ENCODE results near the gene RCAN1.

RCAN1 gene

DNA sequence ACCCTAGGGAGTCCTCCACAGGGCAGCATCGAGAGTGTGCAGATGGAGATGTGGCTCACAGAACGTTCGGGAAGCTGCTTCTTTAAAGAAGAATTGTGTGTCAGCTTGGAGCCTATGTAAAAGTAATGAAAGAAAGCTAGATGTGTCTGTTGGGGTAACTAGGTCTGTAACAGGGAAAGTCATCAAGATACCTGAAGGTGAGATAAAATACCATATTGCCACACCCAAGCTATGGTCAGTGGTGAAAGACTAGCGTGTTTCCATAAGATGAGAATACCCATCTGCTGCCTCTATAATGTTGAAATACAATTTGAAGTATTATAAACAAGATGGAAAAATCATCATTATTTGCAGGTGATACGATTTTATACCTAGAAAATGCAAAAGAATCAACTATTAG is 17.5 kb downstream of the RCAN1 start:
- no peak for DNase-seq

DNA sequence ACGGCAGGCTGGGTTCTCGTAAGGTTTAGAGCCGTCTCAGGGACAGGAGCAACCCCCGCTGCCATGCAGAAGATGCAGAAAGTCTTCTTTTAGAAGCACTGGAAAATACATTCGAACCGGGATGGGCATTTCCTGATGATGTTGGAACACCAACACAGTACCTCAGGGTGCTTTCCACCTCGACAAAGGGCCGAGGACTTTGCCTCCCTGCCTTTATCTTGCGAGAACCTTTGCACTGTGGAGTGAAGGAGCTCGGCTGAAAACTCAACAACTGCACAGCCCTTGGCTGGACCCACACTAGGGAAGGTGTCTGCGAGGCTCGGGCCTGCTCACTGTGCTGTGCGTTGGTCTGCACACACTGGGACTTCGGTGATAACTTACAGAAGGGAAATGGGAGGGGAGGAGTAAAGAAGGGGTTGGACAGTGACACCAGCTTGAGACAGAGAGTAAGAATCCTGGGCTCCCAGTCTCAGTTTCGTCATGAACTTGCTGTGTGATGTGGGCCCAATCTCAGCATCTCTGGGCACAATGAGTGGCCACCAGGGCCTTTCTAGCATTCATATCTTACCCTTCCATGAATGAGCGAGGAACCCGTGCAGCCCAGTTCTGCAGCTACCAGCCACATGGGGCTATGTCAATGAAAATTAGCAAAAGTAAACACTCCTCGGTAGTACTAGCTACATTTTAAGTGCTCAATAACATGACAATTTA is 18.2 kb downstream of the RCAN1 start:
- DNase-seq = no peak

- no peak for DNase-seq
Observed at GRCh38 chr21:34595457-34595856, 19.5 kb downstream of the RCAN1 start.

DNA sequence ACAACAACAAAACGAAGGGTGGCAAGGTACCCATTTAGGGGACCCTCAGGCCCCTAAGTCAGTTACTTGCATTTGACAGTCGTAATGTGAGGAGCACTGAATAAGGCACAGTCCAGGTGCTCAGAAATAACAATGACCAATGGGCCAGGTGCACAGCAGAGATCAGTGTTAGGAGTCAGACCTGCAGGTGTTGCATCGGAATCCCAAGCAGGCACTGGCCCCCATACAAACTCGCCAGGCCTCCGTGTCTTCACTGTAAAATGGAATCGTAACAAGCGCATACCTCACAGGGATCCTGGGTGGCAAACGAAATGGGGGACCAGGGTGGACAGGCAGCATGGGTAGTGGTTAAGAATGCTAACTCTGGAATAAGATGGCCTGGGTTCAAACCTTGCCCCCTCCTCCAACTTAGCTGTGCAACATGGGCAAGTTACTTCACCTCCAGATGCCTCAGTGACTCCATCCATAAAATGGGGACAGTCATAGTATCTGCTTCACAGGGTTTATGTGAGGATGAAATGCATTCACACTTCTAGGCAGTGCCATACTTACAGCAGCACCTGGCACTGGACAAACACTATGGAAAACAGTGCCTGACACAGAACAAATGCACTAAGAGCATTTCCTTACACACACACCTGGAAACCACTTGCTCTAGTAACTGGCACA is 20.2 kb downstream of the RCAN1 start:
- no peak for DNase-seq

DNA sequence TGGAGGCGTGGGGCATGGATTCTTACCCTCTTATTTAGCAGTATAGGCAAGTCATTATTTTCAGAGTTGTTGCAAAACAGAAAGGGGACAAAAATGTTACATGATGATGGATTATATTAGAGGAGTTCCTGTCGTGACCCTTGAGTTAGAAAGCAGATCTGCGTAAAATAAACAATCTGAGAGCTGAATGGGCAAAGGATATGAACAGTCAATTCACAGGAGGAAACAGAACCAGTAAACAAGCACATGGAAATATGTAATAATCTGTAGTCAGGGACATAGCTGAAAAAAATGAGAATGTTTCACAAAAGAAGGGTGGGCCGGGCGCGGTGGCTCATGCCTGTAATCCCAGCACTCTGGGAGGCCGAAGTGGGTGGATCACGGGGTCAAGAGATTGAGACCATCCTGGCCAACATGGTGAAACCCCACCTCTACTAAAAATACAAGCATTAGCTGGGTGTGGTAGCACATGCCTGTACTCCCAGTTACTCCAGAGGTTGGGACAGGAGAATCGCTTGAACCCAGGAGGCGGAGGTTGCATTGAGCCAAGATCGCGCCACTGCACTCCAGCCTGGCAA is 20.9 kb downstream of the RCAN1 start:
- DNase-seq = no peak

DNA sequence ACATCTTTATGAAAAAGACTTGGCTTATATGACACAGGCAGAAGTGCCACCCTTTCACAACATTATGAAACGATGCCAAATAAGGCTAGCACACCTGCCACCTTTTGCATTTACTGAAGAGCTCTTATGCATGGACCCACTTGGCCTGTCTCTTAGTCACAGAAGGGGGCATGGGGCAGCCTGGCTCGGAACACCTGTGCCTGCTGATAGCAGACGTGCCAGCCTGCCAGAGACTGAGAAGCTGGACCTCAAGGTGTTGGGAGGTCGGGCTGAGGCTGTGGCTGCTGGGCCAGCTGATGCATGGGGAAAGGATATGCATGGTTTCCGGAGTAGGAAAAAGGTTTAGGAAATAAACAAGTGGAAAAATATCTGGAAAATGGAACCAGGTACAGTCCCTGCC is 21.5 kb downstream of the RCAN1 start:
- DNase-seq = no peak

DNA sequence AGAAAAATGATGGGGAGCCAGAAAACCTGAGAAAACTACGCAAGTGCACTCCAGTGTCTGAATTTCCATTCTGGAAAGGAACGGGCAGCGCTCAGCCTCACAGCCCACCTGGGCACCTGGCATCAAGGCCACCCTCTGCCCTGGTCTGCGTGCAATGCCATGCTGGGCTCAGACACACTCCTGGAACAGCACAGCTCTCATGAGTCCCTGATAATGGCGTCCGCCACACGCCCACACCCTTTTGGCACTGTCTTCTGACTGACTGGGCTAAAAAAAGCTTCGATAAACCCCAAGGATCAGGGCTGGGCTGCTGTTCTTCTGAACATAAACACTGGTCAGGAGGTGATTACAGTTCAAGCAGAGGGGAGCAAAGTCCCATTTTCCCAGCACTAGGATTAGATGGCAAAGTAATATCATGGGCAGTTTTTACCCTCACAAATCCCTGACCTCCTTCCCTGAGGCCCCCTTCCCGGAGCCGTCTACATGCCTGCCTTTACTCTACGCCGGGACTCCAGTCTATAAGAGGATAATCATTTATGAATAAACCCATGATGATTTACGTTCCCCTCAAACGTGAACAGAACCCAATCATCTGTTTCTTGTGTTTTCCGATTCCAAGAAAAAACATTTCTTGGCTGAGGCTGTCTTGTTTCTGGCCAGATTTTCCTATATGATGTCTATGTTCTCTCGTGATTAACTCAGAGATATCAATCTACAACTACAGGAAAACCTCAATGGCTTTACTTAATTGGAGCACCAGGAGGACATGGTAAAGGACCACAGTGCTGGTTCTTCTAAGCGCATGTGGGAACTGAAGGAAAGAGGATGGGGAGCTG is 22.6 kb downstream of the RCAN1 start:
- no peak for DNase-seq

DNA sequence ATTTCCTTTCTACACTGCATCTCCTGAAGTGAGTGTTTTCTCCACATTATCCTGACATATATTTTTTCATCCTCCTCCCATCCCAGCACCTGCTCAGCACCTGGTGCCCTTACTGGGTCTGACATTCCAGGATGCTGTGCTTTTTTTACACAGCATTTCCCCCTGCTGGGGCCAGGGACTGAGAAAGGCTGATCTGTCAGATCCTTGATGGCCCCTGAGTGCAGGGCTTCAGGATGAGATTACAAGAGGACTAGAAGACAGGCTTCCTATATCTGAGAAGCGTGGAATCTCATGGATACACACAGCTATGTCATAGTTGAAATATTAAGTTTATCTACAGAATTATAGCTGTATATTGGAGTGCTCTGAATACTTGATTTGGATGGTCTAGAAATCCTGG is 24.4 kb downstream of the RCAN1 start:
- DNase-seq = no peak

DNA sequence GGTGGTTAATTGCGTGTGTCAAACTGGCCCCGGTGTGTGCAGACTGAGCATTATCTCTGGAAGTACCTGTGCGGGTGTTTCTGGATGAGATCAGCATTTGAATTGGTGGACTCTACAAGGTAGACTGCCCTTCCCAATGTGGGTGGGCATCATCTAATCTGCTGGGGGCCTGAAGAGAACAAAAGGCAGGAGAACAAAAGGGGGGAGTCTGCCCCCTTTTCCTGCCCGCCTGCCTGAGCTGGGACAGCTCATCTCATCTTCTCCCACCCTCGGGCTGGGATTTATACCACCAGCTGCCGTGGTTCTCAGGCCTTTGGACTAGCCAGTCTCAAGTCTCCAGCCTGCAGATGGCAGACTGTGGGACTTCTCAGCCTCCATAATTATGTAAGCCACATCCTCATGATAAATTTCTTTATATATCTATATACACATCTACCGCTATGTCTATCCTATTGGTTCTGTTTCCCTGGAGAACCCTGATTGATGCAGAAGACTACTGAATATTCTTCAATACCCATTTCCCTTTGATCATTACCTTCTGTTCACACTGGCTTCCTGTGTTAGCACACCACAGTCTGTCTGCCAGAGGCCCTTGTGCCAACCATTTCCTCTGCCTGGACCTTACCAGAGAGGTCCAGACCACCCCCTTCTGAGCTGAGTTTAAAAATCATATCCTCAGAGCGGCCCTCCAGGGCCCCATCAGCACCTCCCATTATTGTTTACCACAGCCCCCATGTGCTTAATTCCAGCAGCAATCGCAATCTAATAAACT is 25.2 kb downstream of the RCAN1 start:
- DNase-seq = no peak

DNA sequence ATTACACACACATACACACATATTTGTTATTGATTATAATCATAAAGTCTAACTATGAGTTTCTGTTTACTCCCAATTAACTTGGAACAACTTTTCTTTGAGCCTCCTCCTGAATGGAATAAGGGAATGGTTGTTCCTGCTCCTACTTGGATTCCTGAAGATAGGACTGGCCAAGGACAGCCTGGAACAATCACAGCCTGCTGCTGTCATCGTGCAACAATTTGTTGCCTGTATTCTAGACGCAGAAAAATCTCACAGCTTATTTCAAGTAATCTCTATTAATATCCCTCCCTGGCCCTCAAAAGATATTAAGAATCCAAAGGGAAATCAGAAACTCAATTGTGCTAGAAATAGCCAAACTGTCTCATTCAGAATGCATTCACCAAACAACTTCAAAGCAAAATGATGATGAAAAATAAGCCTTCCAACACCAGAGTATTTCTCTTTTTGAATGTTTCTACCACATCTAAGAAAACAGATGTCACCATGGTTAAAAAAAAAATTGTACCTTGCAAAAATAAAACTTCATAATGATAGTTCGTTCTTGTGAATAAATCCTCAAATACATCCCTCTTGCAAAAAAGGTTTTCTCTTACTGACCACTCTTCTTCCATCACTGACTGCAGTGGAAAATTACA is 30.9 kb downstream of the RCAN1 start:
- no peak for DNase-seq

DNA sequence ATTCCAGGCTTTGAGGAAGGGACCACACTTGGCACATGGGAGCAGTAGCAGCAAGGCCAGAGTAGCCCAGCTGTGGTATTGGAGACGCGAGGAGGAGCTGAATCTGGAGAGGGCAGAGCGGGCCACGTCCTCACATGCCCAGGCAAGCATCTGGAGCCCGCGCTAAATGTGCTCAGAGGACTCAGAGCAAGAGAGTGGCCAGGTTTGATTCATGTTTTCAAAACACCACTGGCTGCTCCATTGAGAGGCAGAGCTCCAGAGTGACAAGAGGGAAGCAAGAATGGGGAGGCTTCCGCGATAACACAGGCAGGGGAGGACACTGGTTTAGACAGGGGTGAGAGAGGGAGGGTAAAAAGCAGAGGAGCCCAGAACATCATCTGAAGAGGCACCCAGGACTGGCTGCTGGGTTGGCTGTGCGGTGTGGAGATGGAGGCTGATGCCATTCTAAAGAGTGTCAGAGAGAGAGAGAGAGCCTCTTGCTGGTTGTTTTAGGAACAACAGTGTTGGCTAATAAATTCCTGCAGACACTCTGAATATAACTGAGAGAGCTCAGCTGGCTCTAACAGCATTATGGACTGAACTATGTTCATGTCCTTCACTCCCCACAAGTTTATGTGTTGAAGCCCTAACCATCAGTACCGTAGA is 32.3 kb downstream of the RCAN1 start:
- DNase-seq = peak; percentile 76

GRCh38 chr21:34580181-34580700 is 34.7 kb downstream of the RCAN1 start:
- DNase-seq = no peak

- DNase-seq = peak; percentile 77
Observed at GRCh38 chr21:34579411-34579810, 35.5 kb downstream of the RCAN1 start.

DNA sequence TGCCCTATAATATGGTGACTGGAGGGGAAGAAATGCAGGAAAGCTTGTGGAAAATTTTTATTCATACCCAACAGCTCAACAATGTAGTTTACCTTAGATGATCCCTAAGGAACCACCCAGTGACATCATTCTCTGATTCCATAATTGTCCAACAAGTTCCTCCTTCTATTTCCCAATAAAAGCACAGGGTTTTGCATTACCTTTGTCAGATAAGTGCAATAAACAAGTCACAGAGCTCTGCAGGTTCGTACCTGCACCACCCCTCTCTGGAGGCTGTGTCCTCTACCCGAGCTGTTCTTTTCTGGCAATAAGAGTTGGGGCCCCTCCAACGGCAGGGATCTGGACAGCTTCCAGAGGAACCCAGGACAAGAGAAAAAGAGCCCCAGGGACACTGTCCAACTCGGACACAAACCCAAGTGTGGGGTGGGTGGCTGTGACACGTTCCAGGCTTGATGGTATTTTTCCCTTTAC is 38.8 kb downstream of the RCAN1 start:
- DNase-seq = no peak

DNA sequence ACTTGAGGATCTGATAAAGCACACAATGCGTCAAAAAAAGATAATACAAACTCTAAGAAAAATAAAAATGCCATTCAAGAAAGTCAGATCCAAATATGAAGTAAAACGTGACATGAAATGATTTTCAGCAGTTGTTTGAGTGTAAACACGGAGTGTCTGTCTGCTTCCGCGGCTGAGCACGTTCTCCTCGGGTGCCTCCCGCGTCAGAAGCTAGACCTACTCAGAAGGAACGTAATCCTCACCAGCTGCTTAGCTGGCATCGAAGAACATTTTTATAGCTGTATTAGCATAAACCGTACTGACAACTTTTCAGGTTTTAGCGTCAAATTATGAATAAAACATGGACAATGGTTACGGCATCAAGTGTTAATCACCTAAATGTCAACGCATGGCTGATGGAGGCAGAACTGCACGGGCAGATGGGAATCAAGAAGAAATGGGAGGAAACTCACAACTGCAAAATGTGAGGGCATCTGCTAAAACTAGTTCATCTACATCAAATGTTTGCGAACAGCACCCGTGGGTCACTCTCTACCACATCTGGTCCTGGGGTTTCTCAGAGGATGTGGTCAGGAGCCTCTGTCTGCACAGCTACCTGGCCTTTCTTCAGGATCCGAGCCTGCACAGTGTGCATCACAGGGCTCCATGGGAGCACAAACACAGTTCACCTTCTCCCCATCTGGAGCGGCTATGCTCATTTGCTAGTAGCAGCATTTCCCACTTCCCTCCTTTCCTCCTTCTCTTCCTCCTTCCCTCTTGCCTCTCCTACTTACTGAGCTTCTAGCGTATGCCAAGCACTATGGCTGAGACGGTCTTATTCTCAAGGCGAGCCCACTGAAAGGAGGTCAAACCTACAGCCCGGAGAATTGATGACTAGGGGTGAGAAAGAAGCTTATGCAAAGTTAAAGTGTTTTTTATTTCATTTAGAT is 40.0 kb downstream of the RCAN1 start:
- DNase-seq = no peak

DNA sequence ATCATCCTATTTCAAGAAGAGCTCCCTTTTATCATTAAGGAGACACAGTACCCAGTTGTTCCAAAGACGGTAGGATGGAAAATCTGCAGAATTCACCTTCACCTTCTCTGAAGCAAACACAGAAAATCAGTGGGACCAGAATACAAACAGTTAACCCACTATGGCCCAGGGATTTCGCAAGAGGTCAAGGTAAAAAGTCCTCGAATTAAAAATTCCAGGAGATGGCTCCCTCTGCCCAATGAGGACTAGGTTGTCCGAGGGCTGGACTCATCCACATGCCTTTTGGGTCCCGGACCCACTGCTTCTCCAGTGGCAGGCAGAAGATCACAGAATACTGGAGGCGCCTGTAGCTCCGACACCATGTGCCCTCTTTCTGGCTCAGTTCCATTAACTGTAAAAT is 42.9 kb downstream of the RCAN1 start:
- no peak for DNase-seq

GRCh38 chr21:34570313-34570712 is 44.6 kb downstream of the RCAN1 start:
- DNase-seq = peak; percentile 95

- no peak for DNase-seq
Observed at GRCh38 chr21:34569381-34569979, 45.4 kb downstream of the RCAN1 start.

DNA sequence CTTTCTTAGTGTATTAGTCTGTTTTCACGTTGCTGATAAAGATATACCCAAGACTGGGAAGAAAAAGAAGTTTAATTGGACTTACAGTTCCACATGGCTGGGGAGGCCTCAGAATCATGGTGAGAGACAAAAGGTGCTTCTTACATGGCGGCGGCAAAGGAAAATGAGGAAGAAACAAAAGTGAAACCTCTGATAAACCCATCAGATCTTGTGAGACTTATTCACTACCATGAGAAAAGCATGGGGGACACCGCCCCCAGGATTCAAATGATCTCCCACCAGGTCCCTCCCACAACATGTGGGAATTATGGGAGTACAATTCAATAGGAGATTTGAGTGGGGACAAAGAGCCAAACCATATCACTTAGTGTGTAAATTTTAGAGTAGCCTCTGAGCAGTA is 46.1 kb downstream of the RCAN1 start:
- DNase-seq = peak; percentile 74
